Skeletal muscle cell (primary cell): ENCODE measurements around the gene CDCA3.

Experiments
- DNase-seq: peaks from one replicate; pipeline ENCODE4 v3.0.0-alpha.2; 2010; ENCODE audit warnings: low read depth
- H3K4me3 ChIP-seq: 2 replicates; pipeline ENCODE4 v1.5.1; 2011; ENCODE audit warnings: low read depth, mild to moderate bottlenecking, control low read depth, low read length, moderate library complexity

The CDCA3 gene

DNA sequence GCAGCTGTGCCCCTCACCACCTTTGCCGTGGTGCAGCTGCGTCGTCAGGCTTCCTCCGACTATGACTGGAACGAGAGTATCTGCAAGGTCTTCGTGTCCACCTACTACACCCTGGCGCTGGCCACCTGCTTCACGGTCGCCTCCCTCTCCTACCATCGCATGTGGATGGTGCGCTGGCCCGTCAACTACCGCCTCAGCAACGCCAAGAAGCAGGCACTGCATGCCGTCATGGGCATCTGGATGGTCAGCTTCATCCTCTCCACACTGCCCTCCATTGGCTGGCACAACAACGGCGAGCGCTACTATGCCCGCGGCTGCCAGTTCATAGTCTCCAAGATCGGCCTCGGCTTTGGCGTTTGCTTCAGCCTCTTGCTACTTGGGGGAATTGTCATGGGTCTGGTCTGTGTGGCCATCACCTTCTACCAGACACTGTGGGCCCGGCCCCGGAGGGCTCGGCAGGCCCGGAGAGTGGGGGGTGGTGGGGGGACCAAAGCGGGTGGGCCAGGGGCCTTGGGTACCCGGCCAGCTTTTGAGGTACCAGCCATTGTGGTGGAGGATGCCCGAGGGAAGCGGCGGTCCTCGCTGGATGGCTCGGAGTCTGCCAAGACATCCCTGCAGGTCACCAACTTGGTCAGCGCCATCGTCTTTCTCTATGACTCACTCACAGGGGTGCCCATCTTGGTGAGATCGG is 26.9 kb downstream of the CDCA3 start:
- H3K4me3 ChIP-seq = no peak overlapping the region

GRCh38 chr12:6823182-6824084 is 27.7 kb downstream of the CDCA3 start:
- DNase-seq = no peak
- no peak overlapping the region for H3K4me3 ChIP-seq

More for the DNA sequence above, 26.9 kb downstream of the CDCA3 start:
- DNase-seq = no peak

- peak overlapping the region; percentile 52 for H3K4me3 ChIP-seq
- no peak for DNase-seq
These were observed 28.5 kb downstream of the CDCA3 start for GRCh38 chr12:6822426-6823135.

GRCh38 chr12:6821591-6822425 is 29.3 kb downstream of the CDCA3 start, which contains the start of gene GPR162:
Gene GPR162, plus strand, starts transcription at chr12:6821821. Its CDS starts 2,078 bp downstream, at chr12:6823899.
- peak within 1 kb of the TSS; percentile 52 for H3K4me3 ChIP-seq
- DNase-seq = no peak

DNA sequence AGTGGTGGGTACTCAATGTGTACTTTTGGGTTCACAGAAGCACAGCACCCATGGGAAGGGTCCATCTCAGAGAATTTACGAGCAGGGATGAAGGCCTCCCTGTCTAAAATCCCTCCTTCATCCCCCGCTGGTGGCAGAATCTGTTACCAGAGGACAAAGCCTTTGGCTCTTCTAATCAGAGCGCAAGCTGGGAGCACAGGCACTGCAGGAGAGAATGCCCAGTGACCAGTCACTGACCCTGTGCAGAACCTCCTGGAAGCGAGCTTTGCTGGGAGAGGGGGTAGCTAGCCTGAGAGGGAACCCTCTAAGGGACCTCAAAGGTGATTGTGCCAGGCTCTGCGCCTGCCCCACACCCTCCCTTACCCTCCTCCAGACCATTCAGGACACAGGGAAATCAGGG is 30.9 kb downstream of the CDCA3 start:
- no peak for DNase-seq
- no peak overlapping the region for H3K4me3 ChIP-seq

- DNase-seq = no peak
- no peak overlapping the region for H3K4me3 ChIP-seq
These were observed 31.7 kb downstream of the CDCA3 start for GRCh38 chr12:6819106-6820030.

DNA sequence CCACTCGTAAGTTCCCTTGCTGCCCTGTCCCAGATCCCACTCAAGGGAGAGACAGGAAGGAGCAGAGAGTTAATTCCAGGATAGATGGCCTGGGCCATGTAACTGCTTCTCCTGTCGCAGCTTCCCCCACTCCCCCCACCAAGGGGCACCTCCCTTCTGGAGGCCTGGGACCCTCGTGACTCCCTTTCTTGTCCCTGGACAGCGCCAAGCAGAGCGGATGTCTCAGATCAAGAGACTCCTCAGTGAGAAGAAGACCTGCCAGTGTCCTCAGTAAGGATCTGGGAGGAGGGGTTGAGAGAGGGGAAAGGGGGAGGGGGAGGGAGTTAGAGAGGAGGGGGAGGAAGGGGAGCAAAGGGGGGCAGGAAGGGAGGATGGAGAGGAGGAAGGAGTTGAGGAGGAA is 32.4 kb downstream of the CDCA3 start:
- no peak overlapping the region for H3K4me3 ChIP-seq
- no peak for DNase-seq

DNA sequence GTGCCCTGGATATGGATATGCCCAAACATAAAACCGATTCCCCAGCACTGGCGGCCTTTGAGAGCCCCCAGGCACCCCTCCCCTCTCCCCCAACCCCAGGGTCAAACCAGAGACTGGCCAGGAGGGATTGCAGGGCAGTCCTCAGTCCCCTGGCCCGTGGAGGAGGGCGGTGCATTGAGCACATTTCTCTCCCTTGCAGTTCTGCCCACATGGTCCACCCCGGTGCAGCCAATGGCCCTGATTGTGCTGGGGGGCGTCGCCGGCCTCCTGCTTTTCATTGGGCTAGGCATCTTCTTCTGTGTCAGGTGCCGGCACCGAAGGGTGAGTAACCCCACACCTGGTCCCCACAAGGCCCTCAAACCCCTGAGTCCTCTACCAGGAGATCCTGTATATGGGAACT is 32.9 kb downstream of the CDCA3 start:
- no peak for DNase-seq

GRCh38 chr12:6817662-6818157 is 33.4 kb downstream of the CDCA3 start:
- no peak overlapping the region for H3K4me3 ChIP-seq
- no peak for DNase-seq

More for the DNA sequence above, 32.9 kb downstream of the CDCA3 start:
- H3K4me3 ChIP-seq = no peak overlapping the region

GRCh38 chr12:6817098-6817497 is 34.0 kb downstream of the CDCA3 start:
- no peak for DNase-seq
- no peak overlapping the region for H3K4me3 ChIP-seq

DNA sequence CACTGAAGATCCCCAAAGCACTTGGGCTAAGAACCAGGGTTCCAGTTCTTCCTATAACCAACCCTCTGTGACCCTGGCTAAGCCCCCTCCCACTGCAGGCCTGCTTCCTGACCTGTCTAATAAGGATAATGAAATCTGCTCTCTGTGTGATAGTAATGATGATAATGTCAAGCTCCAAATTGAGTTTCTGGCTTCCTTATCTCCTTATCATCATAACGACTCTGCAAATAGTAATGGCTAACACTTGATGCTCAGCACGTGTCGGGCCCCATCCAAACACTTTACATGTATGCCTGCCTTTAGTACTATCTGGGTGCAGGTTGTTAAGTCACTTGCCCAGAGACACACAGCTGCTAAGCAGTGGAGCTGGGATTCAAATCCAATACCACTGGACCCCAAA is 34.5 kb downstream of the CDCA3 start:
- no peak for DNase-seq
- no peak overlapping the region for H3K4me3 ChIP-seq

GRCh38 chr12:6813363-6813762 is 37.7 kb downstream of the CDCA3 start:
- no peak for DNase-seq
- no peak overlapping the region for H3K4me3 ChIP-seq

DNA sequence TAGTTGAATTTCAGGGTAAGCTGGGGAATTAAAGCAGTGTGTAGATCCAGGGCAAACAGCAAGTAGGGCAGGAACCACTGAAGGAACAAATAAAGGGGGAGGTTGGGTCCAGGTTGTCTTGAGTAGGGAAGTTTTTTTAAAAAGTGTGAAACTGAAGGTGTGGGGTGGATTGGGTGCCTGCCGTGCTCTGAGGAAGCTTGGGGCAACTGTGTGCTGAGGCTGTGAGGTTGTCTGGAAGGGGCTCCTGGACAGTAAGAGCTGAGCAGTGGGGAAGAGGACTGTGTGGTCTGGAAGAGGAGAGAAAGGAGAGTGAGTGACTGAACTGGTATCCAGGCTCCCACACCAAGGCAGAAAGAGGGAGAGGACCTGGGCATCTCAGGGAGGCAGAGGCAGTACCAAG is 40.3 kb downstream of the CDCA3 start:
- H3K4me3 ChIP-seq = no peak overlapping the region
- no peak for DNase-seq

- H3K4me3 ChIP-seq = no peak overlapping the region
- DNase-seq = no peak
These were observed 42.0 kb downstream of the CDCA3 start for GRCh38 chr12:6809056-6809455.

- no peak for DNase-seq
- H3K4me3 ChIP-seq = no peak overlapping the region
These were observed 43.9 kb downstream of the CDCA3 start for GRCh38 chr12:6807170-6807569.

GRCh38 chr12:6799147-6799546 is 51.9 kb downstream of the CDCA3 start:
- no peak overlapping the region for H3K4me3 ChIP-seq

More at GRCh38 chr12:6799147-6799546, 51.9 kb downstream of the CDCA3 start:
- no peak for DNase-seq
